ENCODE results near the gene STIM1.
A peak's percentile ranks its signal among the peaks of the same experiment; 100 is the strongest.

STIM1 gene

GRCh38 chr11:3830730-3831129 is 24.7 kb upstream of the STIM1 start:
- no peak for DNase-seq (ENCODE audit: low read depth in 2 of 2)

DNA sequence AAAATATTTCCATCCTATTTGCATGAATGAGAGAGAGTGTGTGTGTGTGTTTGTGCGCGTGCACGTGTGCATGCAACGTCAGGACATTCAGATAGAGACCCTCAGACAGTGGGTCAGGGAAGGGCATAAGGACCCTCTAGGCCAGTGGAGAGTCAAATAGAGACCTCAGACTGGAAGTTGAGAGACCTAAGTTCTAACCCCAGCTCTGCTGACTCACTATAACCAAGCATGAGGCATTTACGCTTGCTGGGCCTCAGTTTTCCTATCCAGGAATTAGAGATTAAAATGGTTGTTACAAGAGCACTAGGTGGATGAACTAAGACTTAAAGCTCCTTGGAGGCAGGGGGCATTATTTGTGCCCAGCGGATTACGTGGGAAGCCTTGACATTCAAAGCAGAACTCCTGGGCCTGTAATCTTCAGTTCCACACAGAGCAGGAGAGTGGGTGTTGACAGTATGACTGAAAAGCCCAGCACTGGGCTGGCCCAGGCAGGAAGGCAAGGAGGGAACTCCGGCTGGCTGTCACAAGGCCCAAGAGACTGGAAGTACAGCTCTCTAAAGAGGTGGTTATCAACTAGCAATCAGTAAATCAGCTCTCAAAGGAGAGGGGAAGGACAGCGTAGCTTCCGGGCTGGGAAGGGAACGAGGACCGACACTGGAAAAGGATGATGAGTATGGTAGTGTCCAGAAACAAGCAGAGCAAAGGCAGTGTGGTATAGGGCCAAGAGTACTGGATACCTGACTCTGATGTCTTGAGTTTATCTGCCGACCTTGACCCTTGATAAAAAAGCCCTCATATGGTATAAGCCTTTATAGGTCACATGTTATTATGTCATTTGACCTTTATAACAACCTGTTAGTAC is 23.9 kb upstream of the STIM1 start:
- DNase-seq (ENCODE audit: low read depth in 2 of 2), result no peak

DNA sequence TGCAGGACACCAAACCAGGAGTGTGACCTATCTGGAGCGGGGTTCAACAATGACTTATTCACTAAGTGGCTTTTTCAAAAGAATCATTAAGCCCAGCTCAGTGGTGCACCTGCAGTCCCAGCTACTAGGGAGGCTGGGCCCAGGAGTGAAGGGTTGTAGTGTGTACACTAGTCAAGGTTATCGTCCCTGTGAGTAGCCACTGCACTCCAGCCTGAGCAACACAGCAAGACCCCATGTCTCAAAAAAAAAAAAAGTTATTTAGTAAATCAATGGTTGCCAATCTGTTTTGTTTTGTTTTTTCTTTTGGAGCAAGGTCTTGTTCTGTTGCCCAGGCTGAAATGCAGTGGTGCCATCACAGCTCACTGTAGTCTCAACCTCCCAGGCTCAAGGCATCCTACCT is 22.6 kb upstream of the STIM1 start:
- DNase-seq (ENCODE audit: low read depth in 2 of 2), result no peak

DNA sequence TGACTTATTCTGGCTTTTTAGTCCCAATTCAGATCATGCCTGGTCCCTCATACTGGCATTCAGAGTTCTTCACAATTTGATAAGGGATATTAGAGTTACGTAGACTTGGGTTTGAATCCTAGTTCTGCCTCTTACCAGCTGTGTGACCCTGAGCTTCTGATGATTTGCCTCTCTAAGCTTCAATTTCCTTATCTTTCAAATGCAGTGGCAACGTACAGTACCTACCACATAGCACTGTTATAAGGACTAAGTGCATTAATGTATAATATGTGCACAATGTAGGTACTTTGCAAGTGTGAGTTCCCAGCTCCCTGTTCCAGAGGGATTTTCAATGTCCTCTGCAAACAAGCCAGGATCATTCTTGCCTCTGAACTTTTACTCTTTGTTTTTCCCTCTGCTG is 22.0 kb upstream of the STIM1 start:
- no peak for DNase-seq (ENCODE audit: low read depth in 2 of 2)

DNA sequence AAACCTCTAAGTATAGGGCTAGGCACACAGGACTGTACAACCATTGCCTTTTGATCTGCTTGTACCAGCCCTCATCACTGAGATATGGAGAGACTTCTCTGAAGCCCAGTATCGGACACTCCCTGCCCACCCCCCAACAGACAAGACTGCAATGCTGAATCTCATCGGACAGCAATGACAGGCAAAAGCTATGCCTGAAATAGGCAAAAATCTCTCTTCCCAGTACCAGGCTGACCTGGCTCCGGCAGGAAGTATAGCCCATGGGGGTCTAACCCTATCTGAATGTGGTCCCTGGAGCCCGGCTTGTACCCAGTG is 21.2 kb upstream of the STIM1 start:
- DNase-seq (ENCODE audit: low read depth in 2 of 2), result no peak

GRCh38 chr11:3834664-3835461 is 20.6 kb upstream of the STIM1 start:
- no peak for DNase-seq (ENCODE audit: low read depth in 2 of 2)

DNA sequence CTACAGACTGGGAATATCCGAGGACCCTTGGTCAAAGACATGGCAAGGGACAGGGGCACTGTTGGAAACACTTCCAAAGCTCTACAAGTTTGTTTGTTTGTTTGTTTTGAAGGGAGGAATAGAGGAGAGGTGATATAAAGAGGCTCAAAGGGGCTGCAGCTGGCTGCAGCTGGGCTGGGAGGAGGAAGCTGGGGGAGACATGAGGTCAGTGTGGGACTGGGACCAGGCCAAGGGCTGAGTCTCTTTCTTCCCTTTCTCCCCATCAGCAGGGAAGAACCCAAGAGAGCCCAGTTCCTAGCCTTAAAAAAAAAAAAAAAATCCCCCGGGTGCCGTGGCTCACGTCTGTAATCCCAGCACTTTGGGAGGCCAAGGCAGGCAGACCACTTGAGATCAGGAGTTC is 19.7 kb upstream of the STIM1 start:
- no peak for DNase-seq (ENCODE audit: low read depth in 2 of 2)

GRCh38 chr11:3836903-3837302 is 18.6 kb upstream of the STIM1 start:
- DNase-seq (ENCODE audit: low read depth in 2 of 2), result peak in 1 of 2 donors; percentile 28

DNA sequence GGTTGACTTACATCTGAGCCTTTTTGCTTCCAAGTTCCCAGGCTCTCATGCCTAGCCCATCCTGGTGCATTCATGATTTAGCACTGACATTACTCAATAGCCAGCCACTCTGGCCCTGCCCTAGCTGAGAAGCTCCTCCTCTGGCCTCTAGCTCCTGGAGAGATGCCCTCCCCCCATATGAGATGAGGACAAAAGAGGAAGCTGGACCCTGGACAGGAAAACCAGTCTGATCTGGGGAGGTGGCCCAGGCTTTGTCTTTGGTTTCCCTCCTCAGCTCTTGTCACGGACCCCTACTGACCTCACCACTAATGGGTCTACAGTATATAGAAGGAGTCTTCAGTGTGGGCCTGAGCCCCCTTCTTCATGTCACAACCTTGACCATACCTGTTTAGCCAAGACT is 17.7 kb upstream of the STIM1 start:
- DNase-seq (ENCODE audit: low read depth in 2 of 2), result no peak

GRCh38 chr11:3838504-3838903 is 17.0 kb upstream of the STIM1 start:
- DNase-seq (ENCODE audit: low read depth in 2 of 2), result no peak

GRCh38 chr11:3840004-3840869 is 15.2 kb upstream of the STIM1 start:
- DNase-seq (ENCODE audit: low read depth in 2 of 2), result no peak

GRCh38 chr11:3840870-3841425 is 14.5 kb upstream of the STIM1 start, which contains the start of gene RHOG:
RHOG (minus strand) TSS chr11:3840959; CDS start chr11:3828138, 12,821 bp downstream.
- DNase-seq (ENCODE audit: low read depth in 2 of 2), result peak in 1 of 2 donors; percentile 87

GRCh38 chr11:3841426-3842350 is 13.8 kb upstream of the STIM1 start:
- peak in 1 of 2 donors; percentile 91 for DNase-seq (ENCODE audit: low read depth in 2 of 2)

GRCh38 chr11:3843326-3843725 is 12.1 kb upstream of the STIM1 start:
- no peak for DNase-seq (ENCODE audit: low read depth in 2 of 2)

GRCh38 chr11:3845246-3845645 is 10.2 kb upstream of the STIM1 start:
- no peak for DNase-seq (ENCODE audit: low read depth in 2 of 2)

DNA sequence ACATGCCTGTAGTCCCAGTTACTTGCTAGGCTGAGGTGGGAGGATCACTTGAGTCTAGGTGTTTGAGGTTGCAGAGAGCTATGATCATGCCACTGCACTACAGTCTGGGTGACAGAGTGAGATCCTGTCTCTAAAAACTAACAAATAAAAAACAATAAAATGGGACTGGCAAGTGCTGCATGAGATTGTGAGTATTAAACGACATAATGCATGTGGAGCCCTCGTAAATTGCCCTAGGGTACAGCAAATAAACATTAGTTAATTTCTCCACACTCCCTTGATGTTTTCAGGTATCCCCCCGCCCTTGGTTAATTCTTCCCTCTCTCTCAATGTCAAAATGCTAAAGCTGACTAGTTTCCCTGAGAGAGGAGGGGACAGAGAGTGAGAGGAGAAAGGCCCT is 9.8 kb upstream of the STIM1 start:
- no peak for DNase-seq (ENCODE audit: low read depth in 2 of 2)

DNA sequence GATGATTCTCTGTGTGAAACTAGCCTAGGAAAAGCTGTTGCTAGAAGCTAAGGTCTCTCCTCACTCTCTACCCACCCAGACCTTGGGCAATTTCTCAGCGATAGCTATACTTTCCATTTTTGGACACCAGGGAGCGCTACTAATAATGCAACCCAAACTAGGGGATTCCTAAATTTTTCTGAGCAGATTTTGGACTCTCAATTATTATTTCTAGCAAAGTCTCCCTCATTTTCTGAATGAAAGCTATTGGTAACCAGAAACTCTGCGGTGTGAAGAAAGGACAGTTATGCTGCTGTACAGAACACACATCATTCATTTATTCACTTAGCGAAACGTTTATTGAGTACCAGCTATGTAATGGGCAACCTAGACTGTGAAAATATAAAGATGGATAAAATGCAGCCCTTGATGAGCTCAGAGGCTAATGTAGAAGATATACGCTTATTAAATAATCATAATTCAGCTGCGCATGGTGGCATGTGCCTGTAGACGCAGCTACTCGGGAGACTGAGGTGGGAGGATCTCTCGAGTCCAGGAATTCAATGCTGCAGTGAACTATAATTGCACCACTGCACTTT is 6.1 kb upstream of the STIM1 start:
- DNase-seq (ENCODE audit: low read depth in 2 of 2), result no peak

GRCh38 chr11:3853545-3853842 is 2.0 kb upstream of the STIM1 start:
- no peak for DNase-seq (ENCODE audit: low read depth in 2 of 2)

DNA sequence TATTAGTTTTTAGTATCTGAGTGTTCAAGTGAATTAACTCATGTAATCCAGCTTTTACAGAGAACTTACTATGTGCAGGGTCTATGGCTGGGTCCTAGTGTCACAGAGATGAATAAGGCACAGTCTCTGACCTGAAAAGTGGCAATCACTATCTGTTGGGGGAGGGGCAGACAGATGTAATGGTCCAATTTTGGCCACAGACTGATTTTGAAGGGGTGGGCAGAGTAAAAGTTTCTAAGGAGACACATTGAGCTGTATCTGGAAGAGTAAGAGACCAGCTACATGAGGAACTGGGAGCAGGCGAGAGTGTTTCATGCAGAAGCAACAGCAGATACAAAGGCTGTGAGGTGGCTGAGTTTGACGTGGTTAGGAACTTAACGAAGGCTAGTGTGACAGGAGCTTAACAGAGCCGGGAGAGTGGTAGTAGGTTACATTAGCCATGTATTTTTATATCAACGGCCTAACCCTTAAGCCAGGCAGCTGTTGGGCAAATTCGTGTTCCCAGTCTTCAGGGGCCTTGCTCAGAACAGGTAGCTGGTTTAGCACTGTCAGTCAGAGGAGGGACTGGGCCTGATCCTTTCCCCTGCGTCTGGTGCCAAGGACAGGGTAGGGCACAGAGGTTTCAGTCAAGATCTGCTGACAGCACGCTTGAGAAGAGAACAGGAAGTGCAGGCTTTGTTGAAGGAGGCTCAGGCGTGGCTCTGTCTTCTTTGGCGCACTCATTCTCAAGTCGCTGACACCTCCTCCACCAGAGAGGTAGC is 1.4 kb upstream of the STIM1 start:
- no peak for DNase-seq (ENCODE audit: low read depth in 2 of 2)

DNA sequence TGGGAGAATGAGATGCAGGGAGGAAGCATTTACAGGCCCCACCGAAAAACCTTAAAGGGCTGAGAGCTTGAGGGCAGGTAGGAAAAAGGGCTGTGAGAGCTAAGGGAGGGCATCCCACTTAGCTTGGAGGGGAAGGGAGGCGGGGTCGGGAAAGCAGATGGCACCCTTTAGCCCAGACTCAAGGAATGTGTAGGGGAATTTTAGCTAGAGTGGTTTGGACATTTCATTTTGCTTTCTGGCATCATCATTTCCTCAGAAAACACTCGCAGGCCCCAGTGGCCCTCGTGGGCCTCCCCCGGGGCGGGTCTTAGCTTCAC is 846 bp upstream of the STIM1 start:
- DNase-seq (ENCODE audit: low read depth in 2 of 2), result no peak

Measured in stimulated activated CD8-positive, alpha-beta memory T cell treated with anti-CD3 and anti-CD28 coated beads, Interleukin-2, amount 100 ng/mL, for 48 hours (primary cell).